Frontal cortex (tissue), 4 donors: Measurements from ENCODE around the gene CSGALNACT2. TPM values are rescaled to one million over a fixed set of nuclear protein-coding genes. Genes with fewer than 3 reads are reported as not detected.
"Not testable (repeated sequence)": the region's sequence is repeated elsewhere in the genome, so short reads cannot be mapped to it uniquely, and the experiment has no call there.

Source experiments
- DNase-seq, 2 donors: peaks; one replicate each; pipeline ENCODE4 v3.0.0; 2012; ENCODE audit warnings: low spot score in 2 of 2
- FAIRE-seq: peaks from 2 replicates; lab custom pipeline; 2012; peaks lifted over from hg19 to GRCh38; lab: Jason Lieb, UNC
- total RNA-seq: library from RNA; depleted of rRNA; stranded (reverse); fragments of >200 nt; gene quantifications from one replicate; pipeline ENCODE4 v1.2.3, GENCODE V29; 2014
- donor health status: control.
- donor health status: control.
- donor health status: control.

Gene CSGALNACT2
- 87.2 TPM for total RNA-seq

- peak; percentile 86 to 91 for DNase-seq
- FAIRE-seq: no peak
These were observed at the start of gene CSGALNACT2 for GRCh38 chr10:43138021-43138756. Gene CSGALNACT2 (plus strand): TSS chr10:43138445. CDS start chr10:43155150, 16,705 bp downstream.

GRCh38 chr10:43089519-43089918 lies 48.7 kb upstream of the CSGALNACT2 start:
- FAIRE-seq (no peak), DNase-seq (no peak)

GRCh38 chr10:43090188-43090587 lies 48.1 kb upstream of the CSGALNACT2 start:
- no peak for DNase-seq
- FAIRE-seq: no peak

GRCh38 chr10:43090664-43091063 lies 47.6 kb upstream of the CSGALNACT2 start:
- FAIRE-seq (no peak), DNase-seq (no peak)

GRCh38 chr10:43091846-43092245 lies 46.4 kb upstream of the CSGALNACT2 start:
- no peak for FAIRE-seq
- no peak for DNase-seq

- FAIRE-seq (no peak), DNase-seq (peak in 1 of 2 donors; percentile 44)
These were observed 44.7 kb upstream of the CSGALNACT2 start for GRCh38 chr10:43093423-43094076.

GRCh38 chr10:43094085-43094484 lies 44.2 kb upstream of the CSGALNACT2 start:
- no peak for DNase-seq

GRCh38 chr10:43099339-43099738 lies 38.9 kb upstream of the CSGALNACT2 start:
- not testable (repeated sequence) for FAIRE-seq, DNase-seq

More at GRCh38 chr10:43094085-43094484, 44.2 kb upstream of the CSGALNACT2 start:
- no peak for FAIRE-seq

GRCh38 chr10:43099928-43100327 lies 38.3 kb upstream of the CSGALNACT2 start:
- FAIRE-seq: no peak
- DNase-seq: no peak

- DNase-seq (no peak), FAIRE-seq (no peak)
These were observed 37.9 kb upstream of the CSGALNACT2 start for GRCh38 chr10:43100366-43100765.

GRCh38 chr10:43102063-43102828 lies 36.0 kb upstream of the CSGALNACT2 start:
- FAIRE-seq: no peak
- no peak for DNase-seq

GRCh38 chr10:43105102-43105955 lies 32.9 kb upstream of the CSGALNACT2 start:
- FAIRE-seq (no peak), DNase-seq (peak; percentile 85 to 91)

GRCh38 chr10:43105956-43106229 lies 32.4 kb upstream of the CSGALNACT2 start:
- FAIRE-seq (no peak), DNase-seq (no peak)

GRCh38 chr10:43106256-43107091 lies 31.8 kb upstream of the CSGALNACT2 start:
- no peak for FAIRE-seq
- DNase-seq: no peak

GRCh38 chr10:43108951-43109350 lies 29.3 kb upstream of the CSGALNACT2 start:
- no peak for FAIRE-seq

GRCh38 chr10:43109671-43110249 lies 28.5 kb upstream of the CSGALNACT2 start:
- FAIRE-seq (no peak), DNase-seq (no peak)

More at GRCh38 chr10:43108951-43109350, 29.3 kb upstream of the CSGALNACT2 start:
- no peak for DNase-seq

GRCh38 chr10:43110338-43111071 lies 27.7 kb upstream of the CSGALNACT2 start:
- DNase-seq: no peak
- no peak for FAIRE-seq

GRCh38 chr10:43111101-43111500 lies 27.1 kb upstream of the CSGALNACT2 start:
- FAIRE-seq (no peak), DNase-seq (no peak)
